ENCODE data around the gene ERGIC2.

DNA sequence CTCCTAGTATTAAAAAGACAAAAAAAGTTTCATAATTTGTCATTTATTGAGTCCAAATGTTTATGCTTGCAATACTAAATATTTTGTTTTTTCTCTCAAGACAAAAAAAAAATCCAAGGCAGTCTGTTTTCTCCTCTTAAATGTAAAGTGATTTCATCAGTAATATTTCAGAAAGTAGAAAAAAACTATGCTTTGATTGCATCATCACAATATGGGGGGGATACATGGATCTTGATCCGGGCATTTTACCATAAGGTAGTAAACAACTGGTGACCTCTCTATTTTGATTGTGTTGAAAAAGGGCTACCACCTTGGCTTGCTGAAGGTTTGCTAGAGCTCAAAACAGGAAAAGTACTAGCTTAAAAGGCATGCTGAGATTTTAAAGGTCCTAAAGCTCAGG lies 43.6 kb downstream of the ERGIC2 start:
- TF ChIP-seq, protein P1, sequence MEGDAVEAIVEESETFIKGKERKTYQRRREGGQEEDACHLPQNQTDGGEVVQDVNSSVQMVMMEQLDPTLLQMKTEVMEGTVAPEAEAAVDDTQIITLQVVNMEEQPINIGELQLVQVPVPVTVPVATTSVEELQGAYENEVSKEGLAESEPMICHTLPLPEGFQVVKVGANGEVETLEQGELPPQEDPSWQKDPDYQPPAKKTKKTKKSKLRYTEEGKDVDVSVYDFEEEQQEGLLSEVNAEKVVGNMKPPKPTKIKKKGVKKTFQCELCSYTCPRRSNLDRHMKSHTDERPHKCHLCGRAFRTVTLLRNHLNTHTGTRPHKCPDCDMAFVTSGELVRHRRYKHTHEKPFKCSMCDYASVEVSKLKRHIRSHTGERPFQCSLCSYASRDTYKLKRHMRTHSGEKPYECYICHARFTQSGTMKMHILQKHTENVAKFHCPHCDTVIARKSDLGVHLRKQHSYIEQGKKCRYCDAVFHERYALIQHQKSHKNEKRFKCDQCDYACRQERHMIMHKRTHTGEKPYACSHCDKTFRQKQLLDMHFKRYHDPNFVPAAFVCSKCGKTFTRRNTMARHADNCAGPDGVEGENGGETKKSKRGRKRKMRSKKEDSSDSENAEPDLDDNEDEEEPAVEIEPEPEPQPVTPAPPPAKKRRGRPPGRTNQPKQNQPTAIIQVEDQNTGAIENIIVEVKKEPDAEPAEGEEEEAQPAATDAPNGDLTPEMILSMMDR (tag by site-specific recombination; IDR thresholded peaks at IDR 0.05) = no peak
- TF ChIP-seq YY1 (tag by site-specific recombination; IDR thresholded peaks at IDR 0.05) (no peak), ZNF654 (tag by site-specific recombination; IDR thresholded peaks at IDR 0.05; ENCODE audit: low read depth) (no peak), ZNF133 (tag by site-specific recombination; IDR thresholded peaks at IDR 0.05) (no peak), ZNF785 (tag by site-specific recombination; IDR thresholded peaks at IDR 0.05) (no peak), ZBTB20 (tag by site-specific recombination; IDR thresholded peaks at IDR 0.05) (no peak)
- TF ChIP-seq, protein P2, sequence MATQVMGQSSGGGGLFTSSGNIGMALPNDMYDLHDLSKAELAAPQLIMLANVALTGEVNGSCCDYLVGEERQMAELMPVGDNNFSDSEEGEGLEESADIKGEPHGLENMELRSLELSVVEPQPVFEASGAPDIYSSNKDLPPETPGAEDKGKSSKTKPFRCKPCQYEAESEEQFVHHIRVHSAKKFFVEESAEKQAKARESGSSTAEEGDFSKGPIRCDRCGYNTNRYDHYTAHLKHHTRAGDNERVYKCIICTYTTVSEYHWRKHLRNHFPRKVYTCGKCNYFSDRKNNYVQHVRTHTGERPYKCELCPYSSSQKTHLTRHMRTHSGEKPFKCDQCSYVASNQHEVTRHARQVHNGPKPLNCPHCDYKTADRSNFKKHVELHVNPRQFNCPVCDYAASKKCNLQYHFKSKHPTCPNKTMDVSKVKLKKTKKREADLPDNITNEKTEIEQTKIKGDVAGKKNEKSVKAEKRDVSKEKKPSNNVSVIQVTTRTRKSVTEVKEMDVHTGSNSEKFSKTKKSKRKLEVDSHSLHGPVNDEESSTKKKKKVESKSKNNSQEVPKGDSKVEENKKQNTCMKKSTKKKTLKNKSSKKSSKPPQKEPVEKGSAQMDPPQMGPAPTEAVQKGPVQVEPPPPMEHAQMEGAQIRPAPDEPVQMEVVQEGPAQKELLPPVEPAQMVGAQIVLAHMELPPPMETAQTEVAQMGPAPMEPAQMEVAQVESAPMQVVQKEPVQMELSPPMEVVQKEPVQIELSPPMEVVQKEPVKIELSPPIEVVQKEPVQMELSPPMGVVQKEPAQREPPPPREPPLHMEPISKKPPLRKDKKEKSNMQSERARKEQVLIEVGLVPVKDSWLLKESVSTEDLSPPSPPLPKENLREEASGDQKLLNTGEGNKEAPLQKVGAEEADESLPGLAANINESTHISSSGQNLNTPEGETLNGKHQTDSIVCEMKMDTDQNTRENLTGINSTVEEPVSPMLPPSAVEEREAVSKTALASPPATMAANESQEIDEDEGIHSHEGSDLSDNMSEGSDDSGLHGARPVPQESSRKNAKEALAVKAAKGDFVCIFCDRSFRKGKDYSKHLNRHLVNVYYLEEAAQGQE (tag by site-specific recombination; IDR thresholded peaks at IDR 0.05) = no peak
